Upper lobe of left lung (tissue), 4 donors: Measurements from ENCODE around the gene GMIP.

Source experiments
- POLR2AphosphoS5 ChIP-seq, 2 donors: sonication (generic); formaldehyde crosslinking; IDR thresholded peaks; one replicate each; pipeline ENCODE4 v1.5.1; 2017; ENCODE audit warnings: antibody characterized with exemption in 2 of 2
- TF ChIP-seq, protein P1 (sequence below), 6 experiments: fragments of 450-650 bp in 4 of 6; fragments of 200-600 bp in 2 of 6; sonication (generic) in 2 of 6; IDR thresholded peaks; one replicate each; pipeline ENCODE4 v1.5.1; 2016 to 2019; ENCODE audit warnings: antibody characterized with exemption in 6 of 6

DNA sequence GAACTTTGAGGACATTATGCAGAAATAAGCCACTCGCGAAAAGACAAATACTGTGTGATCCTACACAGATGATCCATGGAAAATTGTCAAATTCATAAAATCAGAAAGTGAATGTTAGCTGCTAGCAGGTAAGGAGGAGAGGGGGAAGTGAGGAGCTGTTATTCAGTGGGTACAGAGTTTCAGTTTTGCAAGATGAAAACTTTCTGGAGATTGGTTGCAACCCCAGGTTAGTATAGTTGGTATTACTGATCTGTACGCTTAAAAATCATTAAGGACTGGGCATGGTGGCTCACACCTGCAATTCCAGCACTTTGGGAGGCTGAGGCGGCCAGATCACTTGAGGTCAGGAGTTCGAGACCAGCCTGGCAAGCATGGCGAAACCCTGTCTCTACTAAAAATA is 43.1 kb upstream of the GMIP start:
- TF ChIP-seq, protein P1, sequence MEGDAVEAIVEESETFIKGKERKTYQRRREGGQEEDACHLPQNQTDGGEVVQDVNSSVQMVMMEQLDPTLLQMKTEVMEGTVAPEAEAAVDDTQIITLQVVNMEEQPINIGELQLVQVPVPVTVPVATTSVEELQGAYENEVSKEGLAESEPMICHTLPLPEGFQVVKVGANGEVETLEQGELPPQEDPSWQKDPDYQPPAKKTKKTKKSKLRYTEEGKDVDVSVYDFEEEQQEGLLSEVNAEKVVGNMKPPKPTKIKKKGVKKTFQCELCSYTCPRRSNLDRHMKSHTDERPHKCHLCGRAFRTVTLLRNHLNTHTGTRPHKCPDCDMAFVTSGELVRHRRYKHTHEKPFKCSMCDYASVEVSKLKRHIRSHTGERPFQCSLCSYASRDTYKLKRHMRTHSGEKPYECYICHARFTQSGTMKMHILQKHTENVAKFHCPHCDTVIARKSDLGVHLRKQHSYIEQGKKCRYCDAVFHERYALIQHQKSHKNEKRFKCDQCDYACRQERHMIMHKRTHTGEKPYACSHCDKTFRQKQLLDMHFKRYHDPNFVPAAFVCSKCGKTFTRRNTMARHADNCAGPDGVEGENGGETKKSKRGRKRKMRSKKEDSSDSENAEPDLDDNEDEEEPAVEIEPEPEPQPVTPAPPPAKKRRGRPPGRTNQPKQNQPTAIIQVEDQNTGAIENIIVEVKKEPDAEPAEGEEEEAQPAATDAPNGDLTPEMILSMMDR (IDR thresholded peaks at IDR 0.05) = no peak
- TF ChIP-seq POLR2AphosphoS5 (IDR thresholded peaks at IDR 0.05) = no peak
